ENCODE measurements around the gene TOP1.

DNA sequence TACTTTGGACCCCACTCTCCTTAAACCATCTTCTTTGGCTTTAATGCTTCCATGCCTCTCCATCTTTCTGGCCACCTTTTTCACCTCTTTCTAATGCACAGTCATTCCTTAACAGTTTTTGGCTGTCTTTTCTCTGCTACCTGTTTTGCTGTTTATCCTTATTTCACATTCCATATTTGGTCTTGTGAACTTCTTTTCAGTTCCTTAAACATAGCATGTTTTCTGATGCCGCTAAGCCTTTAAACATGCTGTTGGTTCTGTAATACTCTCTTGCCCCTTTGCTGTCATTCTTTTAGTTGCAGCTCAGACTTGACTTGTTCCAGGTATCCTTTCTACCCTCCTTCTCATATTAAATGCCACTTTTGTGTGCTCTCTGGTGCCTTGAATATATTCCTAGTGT, 35.8 kb downstream of the TOP1 start:
- TF ChIP-seq MAFK (IDR thresholded peaks at IDR 0.05; ENCODE audit: partially characterized antibody) = no peak
- TF ChIP-seq SMC3 (IDR thresholded peaks at IDR 0.05) = no peak
- no peak for TF ChIP-seq EP300 (IDR thresholded peaks at IDR 0.05)
- TF ChIP-seq NR3C1 (IDR thresholded peaks at IDR 0.05) = no peak
- TF ChIP-seq, protein P1, sequence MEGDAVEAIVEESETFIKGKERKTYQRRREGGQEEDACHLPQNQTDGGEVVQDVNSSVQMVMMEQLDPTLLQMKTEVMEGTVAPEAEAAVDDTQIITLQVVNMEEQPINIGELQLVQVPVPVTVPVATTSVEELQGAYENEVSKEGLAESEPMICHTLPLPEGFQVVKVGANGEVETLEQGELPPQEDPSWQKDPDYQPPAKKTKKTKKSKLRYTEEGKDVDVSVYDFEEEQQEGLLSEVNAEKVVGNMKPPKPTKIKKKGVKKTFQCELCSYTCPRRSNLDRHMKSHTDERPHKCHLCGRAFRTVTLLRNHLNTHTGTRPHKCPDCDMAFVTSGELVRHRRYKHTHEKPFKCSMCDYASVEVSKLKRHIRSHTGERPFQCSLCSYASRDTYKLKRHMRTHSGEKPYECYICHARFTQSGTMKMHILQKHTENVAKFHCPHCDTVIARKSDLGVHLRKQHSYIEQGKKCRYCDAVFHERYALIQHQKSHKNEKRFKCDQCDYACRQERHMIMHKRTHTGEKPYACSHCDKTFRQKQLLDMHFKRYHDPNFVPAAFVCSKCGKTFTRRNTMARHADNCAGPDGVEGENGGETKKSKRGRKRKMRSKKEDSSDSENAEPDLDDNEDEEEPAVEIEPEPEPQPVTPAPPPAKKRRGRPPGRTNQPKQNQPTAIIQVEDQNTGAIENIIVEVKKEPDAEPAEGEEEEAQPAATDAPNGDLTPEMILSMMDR (IDR thresholded peaks at IDR 0.05) = no peak
- no peak for TF ChIP-seq CEBPB (IDR thresholded peaks at IDR 0.05)
- no peak for TF ChIP-seq MAZ (IDR thresholded peaks at IDR 0.05; ENCODE audit: borderline replicate concordance, low read depth, low read length)
- TF ChIP-seq, protein P2, sequence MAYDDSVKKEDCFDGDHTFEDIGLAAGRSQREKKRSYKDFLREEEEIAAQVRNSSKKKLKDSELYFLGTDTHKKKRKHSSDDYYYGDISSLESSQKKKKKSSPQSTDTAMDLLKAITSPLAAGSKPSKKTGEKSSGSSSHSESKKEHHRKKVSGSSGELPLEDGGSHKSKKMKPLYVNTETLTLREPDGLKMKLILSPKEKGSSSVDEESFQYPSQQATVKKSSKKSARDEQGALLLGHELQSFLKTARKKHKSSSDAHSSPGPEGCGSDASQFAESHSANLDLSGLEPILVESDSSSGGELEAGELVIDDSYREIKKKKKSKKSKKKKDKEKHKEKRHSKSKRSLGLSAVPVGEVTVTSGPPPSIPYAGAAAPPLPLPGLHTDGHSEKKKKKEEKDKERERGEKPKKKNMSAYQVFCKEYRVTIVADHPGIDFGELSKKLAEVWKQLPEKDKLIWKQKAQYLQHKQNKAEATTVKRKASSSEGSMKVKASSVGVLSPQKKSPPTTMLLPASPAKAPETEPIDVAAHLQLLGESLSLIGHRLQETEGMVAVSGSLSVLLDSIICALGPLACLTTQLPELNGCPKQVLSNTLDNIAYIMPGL (CRISPR knock-in tag; IDR thresholded peaks at IDR 0.05; ENCODE audit: borderline replicate concordance) = no peak
- TF ChIP-seq, protein P3, sequence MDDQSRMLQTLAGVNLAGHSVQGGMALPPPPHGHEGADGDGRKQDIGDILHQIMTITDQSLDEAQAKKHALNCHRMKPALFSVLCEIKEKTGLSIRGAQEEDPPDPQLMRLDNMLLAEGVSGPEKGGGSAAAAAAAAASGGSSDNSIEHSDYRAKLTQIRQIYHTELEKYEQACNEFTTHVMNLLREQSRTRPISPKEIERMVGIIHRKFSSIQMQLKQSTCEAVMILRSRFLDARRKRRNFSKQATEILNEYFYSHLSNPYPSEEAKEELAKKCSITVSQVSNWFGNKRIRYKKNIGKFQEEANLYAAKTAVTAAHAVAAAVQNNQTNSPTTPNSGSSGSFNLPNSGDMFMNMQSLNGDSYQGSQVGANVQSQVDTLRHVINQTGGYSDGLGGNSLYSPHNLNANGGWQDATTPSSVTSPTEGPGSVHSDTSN (IDR thresholded peaks at IDR 0.05) = no peak
- no peak for TF ChIP-seq HDAC2 (IDR thresholded peaks at IDR 0.05)
- TF ChIP-seq, protein P4, sequence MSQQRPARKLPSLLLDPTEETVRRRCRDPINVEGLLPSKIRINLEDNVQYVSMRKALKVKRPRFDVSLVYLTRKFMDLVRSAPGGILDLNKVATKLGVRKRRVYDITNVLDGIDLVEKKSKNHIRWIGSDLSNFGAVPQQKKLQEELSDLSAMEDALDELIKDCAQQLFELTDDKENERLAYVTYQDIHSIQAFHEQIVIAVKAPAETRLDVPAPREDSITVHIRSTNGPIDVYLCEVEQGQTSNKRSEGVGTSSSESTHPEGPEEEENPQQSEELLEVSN (IDR thresholded peaks at IDR 0.05; ENCODE audit: borderline replicate concordance, low read depth) = no peak
- no peak for TF ChIP-seq POLR2A (IDR thresholded peaks at IDR 0.05; ENCODE audit: low read length)

Data from A549 (cell line).